Trophoblast cell (in vitro differentiated cells and primary cell): Measurements from ENCODE around the gene FBLIM1.

Experiments
- DNase-seq, 2 donors: peaks; one replicate each; pipeline ENCODE4 v3.0.0-alpha.2; 2016
- H2AFZ ChIP-seq: 2 replicates; pipeline ENCODE4 v1.6.1; 2013; ENCODE audit warnings: low read length, moderate library complexity, mild to moderate bottlenecking; ENCODE audit not compliant: insufficient read depth, poor library complexity
- H2AK5ac ChIP-seq: 2 replicates; pipeline ENCODE4 v1.6.1; 2013; ENCODE audit warnings: mild to moderate bottlenecking, low read length
- H2BK120ac ChIP-seq: 2 replicates; pipeline ENCODE4 v1.6.1; 2013; ENCODE audit warnings: low read length, mild to moderate bottlenecking, moderate library complexity; ENCODE audit not compliant: insufficient read depth, poor library complexity
- H2BK12ac ChIP-seq: 2 replicates; pipeline ENCODE4 v1.6.1; 2013; ENCODE audit warnings: mild to moderate bottlenecking, low read length, moderate library complexity
- H2BK5ac ChIP-seq: 2 replicates; pipeline ENCODE4 v1.6.1; 2013; ENCODE audit warnings: low read length, low read depth, moderate library complexity, mild to moderate bottlenecking; ENCODE audit not compliant: poor library complexity
- H3K14ac ChIP-seq: 2 replicates; pipeline ENCODE4 v1.6.1; 2013; ENCODE audit warnings: mild to moderate bottlenecking, low read length
- H3K18ac ChIP-seq: 2 replicates; pipeline ENCODE4 v1.6.1; 2013; ENCODE audit warnings: mild to moderate bottlenecking, low read length
- H3K23ac ChIP-seq: 2 replicates; pipeline ENCODE4 v1.6.1; 2013; ENCODE audit warnings: low read length
- H3K27ac ChIP-seq: 2 replicates; pipeline ENCODE4 v1.5.1; 2013; ENCODE audit warnings: low read depth, mild to moderate bottlenecking, inconsistent platforms, low read length, moderate library complexity
- H3K27me3 ChIP-seq: 2 replicates; pipeline ENCODE4 v1.6.1; 2013; ENCODE audit warnings: inconsistent platforms, mild to moderate bottlenecking, low read length, moderate library complexity; ENCODE audit not compliant: insufficient read depth
- H3K36me3 ChIP-seq, 2 experiments: 1 replicate in 1 of 2; 2 replicates in 1 of 2; pipeline ENCODE4 v1.6.1; 2013; ENCODE audit warnings: low read length in 2 of 2, mild to moderate bottlenecking in 2 of 2, moderate library complexity in 1 of 2; ENCODE audit not compliant: insufficient read depth in 2 of 2, control insufficient read depth in 1 of 2
- H3K4ac ChIP-seq: 2 replicates; pipeline ENCODE4 v1.6.1; 2013; ENCODE audit warnings: low read depth, mild to moderate bottlenecking, low read length, moderate library complexity
- H3K4me1 ChIP-seq, 2 experiments: 1 replicate in 1 of 2; 2 replicates in 1 of 2; pipeline ENCODE4 v1.6.1; 2013; ENCODE audit warnings: low read length in 2 of 2, mild to moderate bottlenecking in 2 of 2, moderate library complexity in 1 of 2; ENCODE audit not compliant: insufficient read depth in 2 of 2, control insufficient read depth in 1 of 2
- H3K4me2 ChIP-seq: 2 replicates; pipeline ENCODE4 v1.6.1; 2013; ENCODE audit warnings: inconsistent platforms, mild to moderate bottlenecking, low read length, moderate library complexity
- H3K4me3 ChIP-seq: 2 replicates; pipeline ENCODE4 v1.5.1; 2013; ENCODE audit warnings: mild to moderate bottlenecking, low read depth, low read length, inconsistent platforms
- H3K79me1 ChIP-seq: one replicate; pipeline ENCODE4 v1.6.1; 2013; ENCODE audit warnings: low read length
- H3K79me2 ChIP-seq: 2 replicates; pipeline ENCODE4 v1.6.1; 2013; ENCODE audit warnings: low read length, mild to moderate bottlenecking; ENCODE audit not compliant: control insufficient read depth, insufficient read depth, poor library complexity
- H3K9ac ChIP-seq: 2 replicates; pipeline ENCODE4 v1.6.1; 2013; ENCODE audit warnings: mild to moderate bottlenecking, low read length
- H3K9me3 ChIP-seq: 2 replicates; pipeline ENCODE4 v1.6.1; 2013; ENCODE audit warnings: low read depth, mild to moderate bottlenecking, control low read depth, inconsistent platforms, low read length; ENCODE audit not compliant: insufficient read depth
- H4K12ac ChIP-seq: 2 replicates; pipeline ENCODE4 v1.6.1; 2013; ENCODE audit warnings: low read depth, mild to moderate bottlenecking, low read length, moderate library complexity
- H4K8ac ChIP-seq: 2 replicates; pipeline ENCODE4 v1.6.1; 2013; ENCODE audit warnings: low read depth, mild to moderate bottlenecking, low read length, moderate library complexity
- H4K91ac ChIP-seq: one replicate; pipeline ENCODE4 v1.6.1; 2013; ENCODE audit warnings: low read depth, mild to moderate bottlenecking, low read length, moderate library complexity
- WGBS: extraction: QIAGEN DNeasy Blood & Tissue Kit; methylation state at CpG from one replicate; pipeline ENCODE4 v1.1.7; 2013; ENCODE audit warnings: missing lambda C conversion rate; ENCODE audit not compliant: insufficient read length, insufficient coverage; ENCODE audit errors: extremely low coverage; 5-methylcytosine and 5-hydroxymethylcytosine counted together

FBLIM1 gene

DNA sequence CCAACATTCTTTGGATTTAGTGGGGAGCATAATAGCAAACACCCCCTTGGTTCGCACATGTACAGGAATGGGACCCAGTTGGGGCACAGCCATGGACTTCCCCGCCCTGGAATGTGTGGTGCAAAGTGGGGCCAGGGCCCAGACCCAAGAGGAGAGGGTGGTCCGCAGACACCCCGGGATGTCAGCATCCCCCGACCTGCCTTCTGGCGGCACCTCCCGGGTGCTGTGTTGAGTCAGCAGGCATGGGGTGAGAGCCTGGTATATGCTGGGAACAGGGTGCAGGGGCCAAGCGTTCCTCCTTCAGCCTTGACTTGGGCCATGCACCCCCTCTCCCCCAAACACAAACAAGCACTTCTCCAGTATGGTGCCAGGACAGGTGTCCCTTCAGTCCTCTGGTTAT is 27.1 kb downstream of the FBLIM1 start:
- Histone ChIP-seq H3K36me3 (peaks cover 42 to 45% of the 10 kb centered on the region in 2 experiments), H3K4ac (no peak overlapping the region), H3K18ac (no peak overlapping the region), H3K9ac (no peak overlapping the region), H2AK5ac (no peak overlapping the region), H4K91ac (no peak overlapping the region), H3K4me2 (no peak overlapping the region), H3K4me3 (no peak overlapping the region), H2BK120ac (no peak overlapping the region), H3K4me1 (peaks cover 5% of the 10 kb centered on the region in 2 experiments), H3K79me1 (peaks cover 2% of the 10 kb centered on the region), H3K14ac (no peak overlapping the region), H2BK5ac (no peak overlapping the region), H2BK12ac (no peak overlapping the region), H3K23ac (no peak overlapping the region), H3K79me2 (no peaks in the 10 kb centered on the region), H3K9me3 (no peaks in the 10 kb centered on the region), H4K12ac (no peak overlapping the region), H4K8ac (no peak overlapping the region), H3K27me3 (no peaks in the 10 kb centered on the region), H2AFZ (no peak overlapping the region), H3K27ac (no peak overlapping the region)
- no CpG with 5 or more reads among the region's 8 CpGs for WGBS
- DNase-seq, result no peak

DNA sequence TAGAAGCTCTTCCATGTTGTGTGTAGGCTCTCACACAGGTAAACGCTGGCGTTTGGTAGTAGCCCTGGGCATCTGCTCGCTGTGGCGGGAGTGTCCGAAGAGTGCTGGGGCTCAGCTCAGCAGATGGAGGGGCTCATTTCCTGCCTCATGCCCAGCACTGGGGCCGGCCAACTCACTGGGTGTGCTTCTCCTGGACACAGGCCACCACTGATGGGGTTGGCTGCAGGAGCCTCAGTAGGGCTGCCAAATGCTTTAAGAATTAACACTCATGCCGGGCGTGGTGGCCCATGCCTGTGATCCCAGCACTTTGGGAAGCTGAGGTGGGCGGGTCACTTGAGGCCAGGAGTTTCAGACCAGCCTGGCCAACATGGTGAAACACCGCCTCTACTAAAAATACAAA is 28.0 kb downstream of the FBLIM1 start:
- H3K23ac ChIP-seq, result no peak overlapping the region

DNA sequence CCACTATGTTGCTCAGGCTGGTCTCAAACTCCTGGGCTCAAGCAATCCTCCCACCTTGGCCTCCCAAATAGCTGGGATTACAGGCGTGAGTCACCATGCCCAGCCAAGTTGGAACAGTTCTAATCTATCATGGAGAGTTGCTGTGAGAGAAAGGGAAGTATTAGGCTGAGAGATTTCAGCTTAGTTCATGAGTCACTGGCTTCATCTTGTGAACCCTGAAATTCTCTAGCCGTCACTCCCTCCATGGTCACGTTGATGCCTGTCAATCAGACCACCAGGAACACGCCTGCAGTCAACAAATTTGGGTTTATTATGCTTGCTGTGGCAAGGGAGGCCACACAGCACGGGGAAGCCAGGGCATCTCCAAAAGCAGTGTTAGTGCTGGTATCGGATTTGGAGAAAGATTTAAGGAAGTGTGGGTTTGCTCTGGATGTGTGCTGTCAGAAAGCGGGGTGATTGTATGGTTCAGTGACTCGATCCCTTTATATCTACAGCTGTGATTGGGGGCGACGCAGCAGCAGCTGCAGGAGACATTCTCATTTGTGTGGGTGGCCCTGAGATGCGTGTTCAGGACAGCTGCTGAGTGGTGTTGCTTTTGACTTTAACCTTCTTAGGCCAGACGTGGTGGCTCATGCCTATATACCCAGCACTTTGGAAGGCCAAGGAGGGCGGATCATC is 30.2 kb downstream of the FBLIM1 start:
- no CpG with 5 or more reads among the region's 13 CpGs for WGBS
- H2AK5ac ChIP-seq, result peak overlapping the region; percentile 72

More for the DNA sequence above, 28.0 kb downstream of the FBLIM1 start:
- Histone ChIP-seq H3K79me2 (no peaks in the 10 kb centered on the region), H2BK120ac (no peak overlapping the region), H2AFZ (no peak overlapping the region), H3K36me3 (peaks cover 34 to 38% of the 10 kb centered on the region in 2 experiments), H3K4ac (no peak overlapping the region), H2BK12ac (no peak overlapping the region), H3K4me3 (no peak overlapping the region), H3K27me3 (no peaks in the 10 kb centered on the region), H3K14ac (no peak overlapping the region), H3K4me1 (peaks cover 5% of the 10 kb centered on the region in 2 experiments), H3K4me2 (no peak overlapping the region), H3K9ac (no peak overlapping the region), H3K9me3 (no peaks in the 10 kb centered on the region), H4K12ac (peak overlapping the region; percentile 37), H2AK5ac (no peak overlapping the region), H3K18ac (no peak overlapping the region), H4K91ac (no peak overlapping the region), H2BK5ac (no peak overlapping the region), H3K79me1 (peaks cover 2% of the 10 kb centered on the region), H3K27ac (no peak overlapping the region), H4K8ac (no peak overlapping the region)
- WGBS, result no CpG with 5 or more reads among the region's 10 CpGs
- no peak for DNase-seq

GRCh38 chr1:15796086-15796462 is 37.5 kb downstream of the FBLIM1 start:
- Histone ChIP-seq H4K8ac (no peak overlapping the region), H3K79me2 (no peaks in the 10 kb centered on the region), H3K14ac (no peak overlapping the region), H2BK12ac (peak overlapping the region; percentile 59), H3K23ac (no peak overlapping the region), H3K18ac (no peak overlapping the region), H3K9ac (no peak overlapping the region), H3K4me1 (peaks cover 27 to 42% of the 10 kb centered on the region in 2 experiments), H3K36me3 (no peaks in the 10 kb centered on the region), H3K4me3 (no peak overlapping the region), H4K12ac (no peak overlapping the region), H4K91ac (peak overlapping the region; percentile 67), H2AFZ (no peak overlapping the region), H3K4ac (no peak overlapping the region), H3K27ac (peak overlapping the region; percentile 67), H2BK120ac (peak overlapping the region; percentile 62), H3K79me1 (peaks cover 25% of the 10 kb centered on the region), H2BK5ac (peak overlapping the region; percentile 5), H3K4me2 (no peak overlapping the region), H2AK5ac (no peak overlapping the region), H3K27me3 (no peaks in the 10 kb centered on the region), H3K9me3 (no peaks in the 10 kb centered on the region)
- no peak for DNase-seq
- no CpG with 5 or more reads among the region's 2 CpGs for WGBS

More for the DNA sequence above, 30.2 kb downstream of the FBLIM1 start:
- H3K27me3 ChIP-seq, result no peaks in the 10 kb centered on the region
- H3K79me1 ChIP-seq, result peaks cover 4% of the 10 kb centered on the region
- H4K8ac ChIP-seq, result no peak overlapping the region
- no peak overlapping the region for H4K12ac ChIP-seq
- no peak overlapping the region for H3K27ac ChIP-seq
- no peak overlapping the region for H3K4me3 ChIP-seq
- no peaks in the 10 kb centered on the region for H3K79me2 ChIP-seq
- H3K9me3 ChIP-seq, result no peaks in the 10 kb centered on the region
- H3K18ac ChIP-seq, result peak overlapping the region; percentile 14
- H2AFZ ChIP-seq, result peak overlapping the region; percentile 28
- H3K4ac ChIP-seq, result no peak overlapping the region
- peak overlapping the region; percentile 73 for H2BK12ac ChIP-seq
- no peak overlapping the region for H3K4me2 ChIP-seq
- peak overlapping the region; percentile 57 for H2BK120ac ChIP-seq
- H3K4me1 ChIP-seq, result peaks cover 5% of the 10 kb centered on the region in 2 experiments
- H3K23ac ChIP-seq, result no peak overlapping the region
- peaks cover 17 to 19% of the 10 kb centered on the region in 2 experiments for H3K36me3 ChIP-seq
- H3K14ac ChIP-seq, result peak overlapping the region; percentile 57
- H2BK5ac ChIP-seq, result peak overlapping the region; percentile 14
- peak overlapping the region; percentile 50 for H4K91ac ChIP-seq
- no peak overlapping the region for H3K9ac ChIP-seq
- DNase-seq, result peak; percentile 68 to 75
